Activated CD4-positive, alpha-beta T cell treated with anti-CD3 and anti-CD28 coated beads, Interleukin-10, Interleukin-2, amounts not matched to agents 100 ng/mL and 50 ng/mL, durations not matched to agents 16 hours and 8 hours (primary cell): ENCODE results near the gene ZNF366.

Experiments used
- DNase-seq: peaks from one replicate; pipeline ENCODE4 v3.0.0-alpha.2; 2020

Gene ZNF366

GRCh38 chr5:72487177-72487576 is 20.0 kb downstream of the ZNF366 start:
- DNase-seq: no peak

DNA sequence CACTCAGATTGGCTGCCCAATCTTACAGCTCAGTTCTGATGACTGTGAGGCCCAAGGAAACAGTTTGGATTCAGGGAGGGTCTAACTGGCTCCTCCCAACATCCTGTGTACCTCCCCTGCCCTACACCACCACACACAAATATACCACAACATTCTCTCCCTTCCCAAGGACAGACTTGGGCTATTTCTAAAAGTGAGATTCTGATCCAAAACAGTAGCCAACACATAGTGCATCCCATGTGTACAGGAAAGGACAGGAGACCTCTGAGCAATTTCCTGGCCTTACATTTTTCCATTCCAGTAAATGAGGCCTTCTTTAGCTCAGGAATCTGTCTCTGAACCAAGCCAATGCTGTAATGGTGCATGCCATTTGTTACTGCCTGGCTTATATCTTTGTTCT is 20.8 kb downstream of the ZNF366 start:
- DNase-seq: no peak

DNA sequence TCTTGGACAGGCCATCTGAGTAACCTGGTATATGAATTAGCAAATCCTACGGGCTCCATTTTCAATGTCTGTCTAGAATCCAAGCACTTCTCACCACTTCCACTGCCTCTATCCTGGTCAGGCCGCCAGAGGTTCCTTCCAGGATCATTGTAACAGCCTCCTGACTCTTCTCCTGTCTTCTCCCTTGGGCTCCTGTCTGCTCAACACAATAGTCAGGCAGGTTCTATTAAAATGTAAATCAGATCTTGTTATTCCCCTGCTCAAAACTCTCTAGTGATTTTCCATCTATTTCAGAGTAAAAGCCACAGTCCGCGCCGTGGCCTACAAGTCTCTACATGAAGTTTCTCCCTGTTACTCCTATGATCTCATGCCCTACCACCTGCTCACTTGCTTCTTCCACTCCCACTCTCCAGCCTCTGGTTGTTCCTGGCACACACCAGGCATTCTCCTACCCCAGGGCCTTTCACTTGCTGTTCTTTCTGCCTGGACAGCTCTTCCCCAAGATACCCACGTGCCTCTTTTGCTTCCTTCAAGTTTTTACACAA is 21.7 kb downstream of the ZNF366 start:
- no peak for DNase-seq

DNA sequence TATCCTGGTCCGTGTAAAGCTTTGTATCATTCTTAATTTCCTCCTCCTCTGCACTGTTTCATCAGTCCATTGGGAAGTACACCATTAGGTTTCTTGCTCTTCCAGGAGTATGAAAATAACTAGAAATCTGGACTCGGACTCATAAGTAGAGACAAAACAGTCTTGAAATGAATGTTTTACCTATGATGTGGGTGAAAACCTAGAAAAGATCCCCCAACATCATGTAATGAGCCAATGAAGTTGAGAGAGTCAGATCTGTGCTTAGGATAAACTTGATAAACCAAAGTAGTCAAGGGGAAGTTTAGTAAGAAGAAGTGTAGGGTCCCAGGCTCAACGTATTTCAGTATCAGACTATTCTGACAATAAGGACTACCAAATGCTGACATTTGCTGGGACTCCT is 25.2 kb downstream of the ZNF366 start:
- DNase-seq: no peak

DNA sequence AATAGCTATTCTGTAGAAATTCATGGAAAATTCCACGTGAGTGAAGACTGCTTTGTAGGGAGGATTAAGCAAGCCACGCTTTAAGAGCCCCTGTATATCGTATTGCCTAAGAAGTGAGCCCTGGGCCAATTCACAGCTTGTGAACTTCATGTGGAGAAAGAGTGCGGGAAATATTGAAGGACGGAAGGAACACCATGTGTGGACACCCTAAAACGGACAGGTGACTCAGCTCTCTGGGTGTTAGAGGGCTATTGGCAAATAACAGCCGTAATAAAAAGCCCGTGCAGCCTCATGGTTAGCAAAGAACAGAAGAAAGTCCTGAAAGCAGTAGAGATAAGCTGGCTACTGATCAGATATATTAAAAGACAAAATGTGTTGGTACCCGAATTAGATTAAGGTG is 26.4 kb downstream of the ZNF366 start:
- DNase-seq: no peak

GRCh38 chr5:72479921-72480320 is 27.3 kb downstream of the ZNF366 start:
- no peak for DNase-seq

GRCh38 chr5:72478684-72479083 is 28.5 kb downstream of the ZNF366 start:
- no peak for DNase-seq

DNA sequence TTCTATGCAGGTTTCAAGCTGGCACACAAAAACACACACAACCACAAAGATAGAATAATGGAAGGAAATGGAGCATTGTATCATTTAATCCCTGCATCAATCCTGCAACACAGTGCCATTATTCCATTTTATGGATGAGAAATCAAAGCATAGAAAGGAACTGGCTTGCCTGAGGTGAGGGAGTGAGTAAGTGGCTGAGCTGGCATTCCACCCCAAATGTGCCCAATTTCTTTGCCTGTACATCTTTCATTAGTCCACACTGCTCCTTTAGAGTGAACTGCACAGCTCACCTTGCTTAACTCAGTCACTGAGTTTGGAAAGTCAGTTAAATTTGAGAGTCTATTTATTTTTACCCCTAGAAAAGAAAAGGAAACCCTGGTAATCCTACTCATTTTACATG is 28.9 kb downstream of the ZNF366 start:
- DNase-seq: no peak

DNA sequence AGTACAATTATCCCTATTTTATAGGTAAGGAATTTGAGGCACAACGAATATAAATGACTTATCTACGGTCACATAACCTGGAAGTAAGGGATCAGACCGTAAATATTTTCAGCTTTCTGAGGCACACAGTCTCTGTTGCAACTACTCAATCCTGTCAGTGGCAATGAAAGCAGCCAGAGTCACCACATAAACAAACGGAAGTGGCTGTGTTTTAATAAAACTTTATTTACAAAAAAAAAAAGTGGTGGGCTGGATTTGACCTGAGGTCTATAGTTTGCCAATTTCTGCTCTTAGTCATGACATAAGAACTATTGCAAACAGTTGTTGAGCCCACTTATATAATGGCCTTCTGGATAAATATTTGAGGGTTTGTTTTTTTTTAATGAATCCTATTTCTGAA is 29.6 kb downstream of the ZNF366 start:
- no peak for DNase-seq

GRCh38 chr5:72477176-72477575 is 30.0 kb downstream of the ZNF366 start:
- no peak for DNase-seq

GRCh38 chr5:72476721-72477120 is 30.5 kb downstream of the ZNF366 start:
- DNase-seq: no peak

- no peak for DNase-seq
These were observed 30.9 kb downstream of the ZNF366 start for GRCh38 chr5:72476275-72476674.

DNA sequence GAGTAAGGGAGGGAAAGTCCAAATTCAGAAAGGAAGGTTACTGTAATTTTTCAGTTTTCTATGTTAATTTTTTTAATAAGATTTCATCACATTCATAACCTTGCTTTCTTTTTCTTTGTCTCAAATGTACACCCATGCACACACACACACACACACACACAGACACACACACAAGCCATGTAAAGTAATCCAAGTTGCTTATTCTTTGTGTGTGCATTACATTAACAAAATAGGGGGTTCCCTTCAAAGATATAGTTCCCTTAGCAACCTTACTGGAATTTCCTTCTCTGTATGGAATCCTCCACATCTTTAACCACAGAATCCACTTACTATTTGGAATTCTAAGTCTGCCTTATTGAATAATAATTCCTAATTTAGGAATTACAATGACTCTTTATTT is 32.7 kb downstream of the ZNF366 start:
- DNase-seq: no peak

- DNase-seq: no peak
These were observed 33.1 kb downstream of the ZNF366 start for GRCh38 chr5:72474046-72474500.

DNA sequence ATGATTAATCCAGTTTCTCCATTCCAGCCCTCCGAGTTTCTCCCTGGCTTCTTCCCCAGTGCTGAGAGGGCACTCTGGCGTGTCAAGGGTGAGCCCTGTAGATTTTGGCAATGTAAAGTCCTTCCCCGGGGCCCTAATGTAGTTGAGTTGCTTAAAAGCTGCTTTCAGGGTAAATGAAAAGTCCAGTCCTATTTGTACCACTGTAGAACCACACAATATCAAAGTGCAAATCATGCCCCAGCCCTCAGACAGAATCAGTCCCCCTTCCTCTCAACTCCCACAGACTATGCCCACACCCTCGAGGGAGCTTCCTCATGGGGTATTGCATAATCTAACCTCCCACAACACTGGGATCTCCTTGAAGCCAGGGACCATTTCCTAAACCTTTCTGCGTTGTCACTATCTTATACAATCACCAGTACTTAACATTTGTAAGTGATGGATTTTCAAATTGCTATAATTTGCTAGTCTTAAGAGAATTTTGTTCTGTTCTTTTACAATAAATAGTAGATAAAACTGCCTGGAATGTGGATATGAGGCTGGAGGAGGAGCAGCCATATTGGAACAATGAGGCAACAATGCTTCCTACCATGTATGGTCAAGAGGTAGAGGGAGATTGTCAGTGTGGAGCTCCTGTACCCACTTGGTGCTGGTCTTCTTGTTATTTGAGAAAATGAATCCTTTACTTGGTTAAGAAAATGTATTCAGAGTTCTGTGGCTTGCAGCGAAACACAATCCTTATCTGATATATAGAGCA is 34.4 kb downstream of the ZNF366 start:
- DNase-seq: no peak

DNA sequence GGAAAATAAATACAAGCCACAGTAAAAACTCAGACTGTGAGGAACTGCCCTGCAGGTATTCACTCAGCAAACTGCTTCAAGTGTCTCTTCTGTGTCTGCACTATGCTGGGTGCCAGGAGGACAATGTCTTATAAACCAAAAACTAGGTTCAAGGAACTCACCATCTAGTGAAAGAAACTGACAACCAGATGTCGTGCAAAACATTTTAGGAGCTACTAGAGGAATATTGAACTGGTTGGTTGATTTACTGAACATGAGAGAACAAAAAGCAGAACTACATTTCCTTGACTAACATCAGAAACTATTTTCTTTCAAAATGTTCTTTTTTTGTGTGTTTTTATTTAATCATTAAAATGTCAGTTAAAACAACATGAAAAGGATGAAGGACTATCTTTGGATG is 35.2 kb downstream of the ZNF366 start:
- no peak for DNase-seq

DNA sequence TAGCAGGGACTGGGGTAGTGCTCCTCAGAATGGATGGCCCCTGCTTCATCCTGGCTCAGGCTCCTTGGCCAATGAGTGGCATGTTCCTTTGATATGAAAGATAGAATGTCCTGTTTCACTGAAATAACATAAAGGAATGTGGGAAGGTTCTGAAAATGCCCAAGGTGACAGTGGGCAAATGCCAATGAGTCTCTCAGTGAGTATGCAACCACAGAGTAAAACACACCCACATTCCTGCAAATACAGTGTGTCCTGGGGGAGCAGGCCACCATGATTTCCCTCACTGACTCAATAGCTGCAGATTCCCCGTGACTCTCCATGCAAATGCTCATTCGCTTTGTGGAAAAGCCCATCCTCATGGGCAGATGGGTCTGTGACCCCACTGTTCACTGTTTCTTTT is 36.4 kb downstream of the ZNF366 start:
- DNase-seq: no peak

DNA sequence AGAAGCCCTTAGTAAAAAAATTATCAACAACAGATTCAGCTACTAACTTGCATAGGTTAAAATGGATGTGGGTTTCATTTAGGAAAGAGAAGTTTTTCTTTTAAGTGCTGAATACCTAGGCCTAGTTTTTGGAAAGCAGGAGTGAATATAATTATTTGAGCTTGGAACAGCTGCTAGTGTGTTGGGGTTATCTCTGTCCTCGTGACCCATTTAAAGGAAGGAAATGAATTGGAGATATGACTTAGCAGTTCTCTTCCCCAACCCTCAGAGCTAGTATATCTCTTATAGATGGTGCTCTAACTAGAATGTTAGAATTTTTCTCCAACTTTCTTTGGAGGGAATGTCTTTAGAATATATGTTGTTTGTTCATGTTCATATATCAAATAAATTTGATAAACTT is 38.6 kb downstream of the ZNF366 start:
- DNase-seq: no peak

GRCh38 chr5:72468024-72468423 is 39.2 kb downstream of the ZNF366 start:
- no peak for DNase-seq

DNA sequence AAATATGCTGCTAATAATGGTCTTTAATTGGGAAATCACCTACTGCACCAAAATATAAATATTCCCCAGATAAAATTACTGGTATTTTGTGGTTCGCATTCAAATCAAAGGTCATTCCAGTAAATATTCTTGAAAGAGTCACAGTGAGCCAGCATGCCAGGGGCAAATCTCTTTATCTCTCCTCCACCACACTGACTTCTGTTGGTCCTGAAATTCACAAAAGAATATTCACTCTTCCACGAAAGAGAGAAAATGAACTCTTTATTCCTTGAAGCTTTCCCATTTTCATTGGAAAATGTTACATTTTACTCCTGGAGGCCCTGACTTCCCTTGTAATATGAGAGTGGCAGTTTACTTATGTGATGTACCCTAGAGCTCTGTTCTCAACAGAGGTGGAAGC is 39.7 kb downstream of the ZNF366 start:
- DNase-seq: no peak

DNA sequence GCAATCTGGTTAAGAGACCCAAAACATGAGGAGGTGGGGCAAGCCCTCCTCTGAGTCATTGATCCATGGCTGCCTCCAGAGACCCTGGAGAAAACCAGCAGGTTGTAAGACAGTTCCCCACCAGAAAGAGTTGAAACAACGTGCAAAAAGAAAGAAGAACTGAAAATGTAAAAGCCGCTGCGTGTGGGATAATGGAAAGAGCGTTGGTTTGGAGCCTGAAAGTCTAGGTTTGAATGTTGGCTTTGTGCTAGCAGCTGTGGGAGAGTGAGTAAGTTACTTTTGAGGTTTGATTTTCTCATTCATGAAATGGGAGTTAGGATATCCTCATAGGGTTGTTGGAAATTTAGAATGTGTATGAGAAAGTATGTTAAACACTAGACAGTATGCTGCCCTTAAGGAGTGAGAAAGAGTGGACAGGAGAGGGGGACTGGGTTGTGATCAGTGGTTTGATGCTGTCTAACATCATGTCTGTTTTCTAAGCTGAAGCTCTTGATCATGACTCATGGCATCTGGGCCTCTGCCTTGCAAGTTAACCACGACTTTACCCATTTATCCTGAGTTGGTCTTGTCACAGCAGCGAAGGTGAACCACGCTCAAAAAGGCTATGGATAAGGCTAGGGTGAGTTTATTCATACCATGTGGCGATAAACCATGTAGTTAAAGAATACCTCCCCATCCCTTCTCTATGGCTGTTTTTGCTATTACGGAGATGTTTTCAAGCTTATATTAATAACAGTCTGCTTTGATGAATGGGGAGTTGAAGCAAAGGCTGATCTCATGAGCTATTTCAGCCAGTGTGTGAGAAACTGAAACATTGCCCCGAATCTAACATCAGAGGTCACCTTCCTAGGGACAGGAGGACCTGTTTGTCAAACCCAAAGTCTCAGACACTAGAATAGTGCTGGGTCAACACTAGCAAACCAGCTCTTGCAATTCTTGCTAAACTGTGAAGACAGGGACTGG is 41.3 kb downstream of the ZNF366 start:
- DNase-seq: no peak

DNA sequence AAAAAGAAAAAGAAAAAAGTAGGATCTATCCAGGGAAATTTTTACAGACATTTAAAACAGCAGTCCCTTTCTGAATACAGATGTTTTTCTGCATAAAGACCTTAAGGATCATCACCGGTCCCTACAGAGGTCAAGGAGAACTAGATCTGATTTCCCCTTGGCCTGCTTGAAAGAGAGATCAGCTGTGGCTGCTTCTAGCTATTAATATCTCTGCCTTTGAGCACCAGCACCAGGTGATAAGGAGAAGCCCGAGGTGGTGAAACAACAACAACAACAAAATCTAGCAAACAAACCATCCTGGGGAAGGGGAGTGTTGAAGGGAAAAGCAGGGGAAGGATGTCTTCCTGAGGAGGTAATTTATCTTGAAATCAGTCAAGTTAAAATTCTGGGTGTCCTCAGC is 42.1 kb downstream of the ZNF366 start:
- no peak for DNase-seq

GRCh38 chr5:72464071-72464470 is 43.1 kb downstream of the ZNF366 start:
- DNase-seq: no peak
